ENCODE data around the gene ZNF691.

DNA sequence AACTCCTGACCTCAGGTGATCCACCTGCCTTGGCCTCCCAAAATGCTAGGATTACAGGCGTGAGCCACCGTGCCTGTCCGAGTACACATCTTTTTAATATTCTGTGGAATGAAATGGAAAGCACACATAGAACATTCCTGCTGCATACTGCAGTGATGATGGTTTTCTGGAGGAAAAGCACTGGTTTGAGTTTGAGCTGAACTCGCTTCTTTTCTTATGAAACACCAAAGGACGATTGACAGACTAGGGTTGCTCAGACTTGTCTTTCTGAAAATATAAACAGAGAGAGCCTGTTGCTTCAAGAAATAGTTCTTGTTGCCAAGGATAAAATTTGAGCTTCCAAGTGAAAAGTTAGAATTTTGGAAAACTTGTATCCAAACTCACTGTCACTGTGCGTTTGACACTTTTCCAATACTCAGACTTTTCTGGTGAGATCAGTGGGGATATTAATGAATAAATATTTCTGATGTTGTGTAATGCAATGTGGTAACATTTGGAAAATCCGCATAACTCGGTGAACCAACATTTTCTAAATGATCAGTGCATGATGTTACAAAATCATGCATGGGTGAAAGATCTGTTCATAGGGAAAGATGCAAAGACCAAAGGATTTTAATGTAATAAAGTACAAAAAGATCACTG lies 44.5 kb upstream of the ZNF691 start:
- TF ChIP-seq, protein P1, sequence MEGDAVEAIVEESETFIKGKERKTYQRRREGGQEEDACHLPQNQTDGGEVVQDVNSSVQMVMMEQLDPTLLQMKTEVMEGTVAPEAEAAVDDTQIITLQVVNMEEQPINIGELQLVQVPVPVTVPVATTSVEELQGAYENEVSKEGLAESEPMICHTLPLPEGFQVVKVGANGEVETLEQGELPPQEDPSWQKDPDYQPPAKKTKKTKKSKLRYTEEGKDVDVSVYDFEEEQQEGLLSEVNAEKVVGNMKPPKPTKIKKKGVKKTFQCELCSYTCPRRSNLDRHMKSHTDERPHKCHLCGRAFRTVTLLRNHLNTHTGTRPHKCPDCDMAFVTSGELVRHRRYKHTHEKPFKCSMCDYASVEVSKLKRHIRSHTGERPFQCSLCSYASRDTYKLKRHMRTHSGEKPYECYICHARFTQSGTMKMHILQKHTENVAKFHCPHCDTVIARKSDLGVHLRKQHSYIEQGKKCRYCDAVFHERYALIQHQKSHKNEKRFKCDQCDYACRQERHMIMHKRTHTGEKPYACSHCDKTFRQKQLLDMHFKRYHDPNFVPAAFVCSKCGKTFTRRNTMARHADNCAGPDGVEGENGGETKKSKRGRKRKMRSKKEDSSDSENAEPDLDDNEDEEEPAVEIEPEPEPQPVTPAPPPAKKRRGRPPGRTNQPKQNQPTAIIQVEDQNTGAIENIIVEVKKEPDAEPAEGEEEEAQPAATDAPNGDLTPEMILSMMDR (IDR thresholded peaks at IDR 0.05): no peak
- no peak for TF ChIP-seq POLR2A (IDR thresholded peaks at IDR 0.05)

Data from esophagus squamous epithelium (tissue), 4 donors.